ENCODE data around the gene ZNF107.

The ZNF107 gene

GRCh38 chr7:64621656-64622055 is 44.3 kb upstream of the ZNF107 start:
- ATAC-seq (ENCODE audit: insufficient read depth, low read depth) (no peak), DNase-seq (no peak)
- Histone ChIP-seq H3K9ac (ENCODE audit: low read depth, low read length) (no peak overlapping the region), H4K20me1 (ENCODE audit: insufficient read depth, low read length) (no peaks in the 10 kb centered on the region), H3K79me2 (ENCODE audit: insufficient read depth, low read length) (no peaks in the 10 kb centered on the region), H3K36me3 (ENCODE audit: insufficient read depth, low read length) (no peaks in the 10 kb centered on the region), H3K27ac (ENCODE audit: low read length) (no peak overlapping the region), H3K9me3 (ENCODE audit: insufficient read depth, low read length, severe bottlenecking) (peaks cover 31% of the 10 kb centered on the region), H3K27me3 (ENCODE audit: insufficient read depth, low read length, poor library complexity) (no peaks in the 10 kb centered on the region), H3K4me3 (ENCODE audit: low read depth in 1 of 2, low read length in 2 of 2) (no peak overlapping the region), H3K4me2 (ENCODE audit: insufficient read depth, low read length) (no peak overlapping the region), H3K4me1 (ENCODE audit: insufficient read depth, low read length) (no peaks in the 10 kb centered on the region), H2AFZ (ENCODE audit: low read depth, low read length) (no peak overlapping the region)
- TF ChIP-seq EZH2 (IDR thresholded peaks at IDR 0.05; ENCODE audit: borderline replicate concordance, low read depth, low read length, severe bottlenecking) (no peak), CTCF (IDR thresholded peaks at IDR 0.05; ENCODE audit: borderline replicate concordance, extremely low read depth, low read length, poor library complexity, severe bottlenecking) (no peak)

GRCh38 chr7:64625114-64626082 is 40.5 kb upstream of the ZNF107 start:
- H2AFZ ChIP-seq (ENCODE audit: low read depth, low read length): no peak overlapping the region
- ATAC-seq (ENCODE audit: insufficient read depth, low read depth) (no peak), DNase-seq (no peak)
- H4K20me1 ChIP-seq (ENCODE audit: insufficient read depth, low read length): no peaks in the 10 kb centered on the region
- no peaks in the 10 kb centered on the region for H3K36me3 ChIP-seq (ENCODE audit: insufficient read depth, low read length)
- peaks cover 12% of the 10 kb centered on the region for H3K9me3 ChIP-seq (ENCODE audit: insufficient read depth, low read length, severe bottlenecking)
- no peak overlapping the region for H3K4me2 ChIP-seq (ENCODE audit: insufficient read depth, low read length)
- no peaks in the 10 kb centered on the region for H3K79me2 ChIP-seq (ENCODE audit: insufficient read depth, low read length)
- H3K9ac ChIP-seq (ENCODE audit: low read depth, low read length): no peak overlapping the region
- H3K27me3 ChIP-seq (ENCODE audit: insufficient read depth, low read length, poor library complexity): no peaks in the 10 kb centered on the region
- no peaks in the 10 kb centered on the region for H3K4me1 ChIP-seq (ENCODE audit: insufficient read depth, low read length)
- no peak for TF ChIP-seq EZH2 (IDR thresholded peaks at IDR 0.05; ENCODE audit: borderline replicate concordance, low read depth, low read length, severe bottlenecking)
- TF ChIP-seq CTCF (IDR thresholded peaks at IDR 0.05; ENCODE audit: borderline replicate concordance, extremely low read depth, low read length, poor library complexity, severe bottlenecking): peak; percentile 65
- no peak overlapping the region for H3K4me3 ChIP-seq (ENCODE audit: low read depth in 1 of 2, low read length in 2 of 2)
- no peak overlapping the region for H3K27ac ChIP-seq (ENCODE audit: low read length)

GRCh38 chr7:64626083-64626469 is 39.9 kb upstream of the ZNF107 start:
- Histone ChIP-seq H3K4me1 (ENCODE audit: insufficient read depth, low read length) (no peaks in the 10 kb centered on the region), H3K9ac (ENCODE audit: low read depth, low read length) (no peak overlapping the region), H3K27me3 (ENCODE audit: insufficient read depth, low read length, poor library complexity) (no peaks in the 10 kb centered on the region), H3K27ac (ENCODE audit: low read length) (no peak overlapping the region), H3K79me2 (ENCODE audit: insufficient read depth, low read length) (no peaks in the 10 kb centered on the region), H3K4me3 (ENCODE audit: low read depth in 1 of 2, low read length in 2 of 2) (no peak overlapping the region), H3K9me3 (ENCODE audit: insufficient read depth, low read length, severe bottlenecking) (peaks cover 10% of the 10 kb centered on the region), H4K20me1 (ENCODE audit: insufficient read depth, low read length) (no peaks in the 10 kb centered on the region), H2AFZ (ENCODE audit: low read depth, low read length) (no peak overlapping the region), H3K4me2 (ENCODE audit: insufficient read depth, low read length) (no peak overlapping the region), H3K36me3 (ENCODE audit: insufficient read depth, low read length) (no peaks in the 10 kb centered on the region)
- no peak for ATAC-seq (ENCODE audit: insufficient read depth, low read depth)
- TF ChIP-seq EZH2 (IDR thresholded peaks at IDR 0.05; ENCODE audit: borderline replicate concordance, low read depth, low read length, severe bottlenecking) (no peak), CTCF (IDR thresholded peaks at IDR 0.05; ENCODE audit: borderline replicate concordance, extremely low read depth, low read length, poor library complexity, severe bottlenecking) (no peak)
- no peak for DNase-seq
